Limb (tissue), 2 donors: ENCODE measurements around the gene DEPDC5.

ENCODE experiments used
- DNase-seq, 2 donors: peaks; one replicate each; pipeline ENCODE4 v3.0.0-alpha.2; 2016; ENCODE audit errors: extremely low spot score in 2 of 2

The DEPDC5 gene

GRCh38 chr22:31850135-31850534, 96.3 kb downstream of the DEPDC5 start:
- no peak for DNase-seq

DNA sequence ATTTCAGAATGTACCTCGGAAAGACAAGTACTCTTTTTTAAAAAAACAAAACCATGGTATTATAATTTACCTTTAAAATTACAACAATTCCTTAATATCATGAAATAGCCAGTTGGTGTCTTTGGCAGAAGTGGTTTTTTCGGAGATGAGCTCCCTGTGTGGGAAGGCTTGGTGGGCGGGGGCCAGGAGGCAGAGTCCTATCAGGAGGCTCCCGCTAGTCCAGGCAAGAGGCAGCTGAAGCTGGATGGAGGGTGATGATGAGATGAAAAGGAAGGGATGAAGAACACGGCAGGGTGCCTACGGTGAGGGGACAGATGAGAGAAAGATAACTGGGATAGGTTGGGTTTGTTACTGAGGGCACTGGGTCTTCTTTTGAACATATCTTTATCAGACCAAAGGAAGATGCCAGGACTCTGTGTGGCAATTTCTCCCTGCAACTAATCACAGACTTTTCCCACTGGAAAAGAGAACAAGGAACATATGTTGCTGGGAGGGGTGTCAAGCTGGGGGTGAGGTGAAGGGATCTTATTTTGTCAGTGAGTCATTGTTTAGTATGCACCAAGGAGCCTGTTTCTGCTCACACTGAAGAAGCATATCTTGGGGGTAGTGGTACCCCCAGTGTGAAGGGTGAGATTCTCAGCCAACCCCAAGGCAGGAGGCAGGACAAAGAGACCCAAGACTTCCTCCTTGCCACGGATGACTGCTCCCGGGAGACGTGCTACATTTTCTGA, 99.0 kb downstream of the DEPDC5 start:
- DNase-seq, result no peak

DNA sequence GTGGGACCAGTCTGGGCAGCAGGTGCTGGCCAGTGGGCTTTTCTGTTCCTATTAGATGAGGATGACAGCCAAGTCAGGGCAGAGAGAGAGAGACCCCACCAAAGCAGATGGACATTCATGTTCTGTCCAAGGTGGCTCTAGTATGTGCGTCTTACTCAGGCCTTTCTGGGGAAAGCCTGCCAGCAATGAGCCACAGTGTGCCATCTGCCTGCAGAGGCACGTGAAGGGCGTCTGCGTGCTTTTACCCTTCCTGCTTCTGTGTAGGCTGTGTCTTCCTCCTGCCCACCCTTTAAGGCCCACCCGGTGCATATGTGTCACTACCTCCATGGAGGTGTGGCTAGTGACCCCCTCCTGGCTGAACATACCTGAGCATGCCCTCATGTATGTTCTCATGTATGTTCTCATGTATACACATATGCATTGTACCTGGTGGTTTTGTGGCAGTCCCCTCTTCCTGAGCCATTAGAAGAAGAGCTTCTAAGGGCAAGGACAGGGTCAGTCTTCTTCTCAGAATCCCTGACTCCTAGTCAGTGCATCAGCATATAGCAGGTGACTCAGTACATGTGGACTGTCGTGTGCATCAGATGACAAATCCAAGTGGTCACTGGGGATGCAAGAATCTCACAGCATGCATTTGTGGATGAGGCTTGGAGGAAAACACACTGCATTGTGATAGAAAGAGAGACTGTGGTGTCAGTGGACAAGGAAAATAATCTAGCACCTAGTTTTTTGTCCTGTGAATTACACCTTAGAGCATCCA, 100.1 kb downstream of the DEPDC5 start:
- no peak for DNase-seq

- DNase-seq, result peak in 1 of 2 donors; percentile 54
Observed at GRCh38 chr22:31857247-31857646, 103.4 kb downstream of the DEPDC5 start.

- DNase-seq, result no peak
Observed at GRCh38 chr22:31861226-31861840, 107.5 kb downstream of the DEPDC5 start.

GRCh38 chr22:31866918-31867317, 113.1 kb downstream of the DEPDC5 start:
- no peak for DNase-seq

DNA sequence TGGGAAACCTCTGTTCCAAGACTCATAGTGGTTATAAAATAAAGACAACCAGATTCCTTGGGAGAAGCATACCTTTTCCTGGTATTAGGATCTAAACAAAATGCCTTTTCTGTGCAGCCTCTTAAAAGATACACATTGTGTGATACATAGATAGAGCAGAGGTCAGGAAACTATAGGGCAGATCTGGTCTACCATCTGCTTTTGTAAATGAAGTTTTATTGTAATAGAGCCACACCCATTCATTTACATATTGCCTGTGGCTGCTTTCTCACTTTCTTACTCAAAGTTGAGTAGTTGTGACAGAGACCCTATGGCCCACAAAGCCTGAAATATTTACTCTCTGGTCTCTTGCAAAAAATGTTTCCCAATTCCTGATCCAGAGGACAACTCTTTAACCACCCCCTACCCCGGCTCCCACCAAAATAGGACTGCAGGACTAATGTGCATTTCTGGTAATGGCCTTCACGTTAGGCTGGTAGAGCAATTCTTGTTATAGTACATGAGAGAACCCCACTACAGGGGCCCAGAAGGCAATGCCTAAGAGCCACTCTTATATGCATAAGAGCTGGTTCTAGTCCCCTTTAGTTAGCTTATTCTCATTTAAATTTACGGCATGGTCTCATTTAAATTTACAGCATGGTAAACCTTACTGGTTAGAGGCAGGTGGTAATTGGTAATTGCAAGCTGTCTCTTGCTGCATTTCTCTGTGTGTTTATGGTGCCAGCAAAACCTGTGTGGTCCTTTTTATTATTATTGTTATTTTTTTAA, 113.8 kb downstream of the DEPDC5 start:
- no peak for DNase-seq

GRCh38 chr22:31869739-31870138, 115.9 kb downstream of the DEPDC5 start:
- no peak for DNase-seq

GRCh38 chr22:31870890-31871289, 117.1 kb downstream of the DEPDC5 start:
- DNase-seq, result no peak

- no peak for DNase-seq
Observed at GRCh38 chr22:31871480-31871879, 117.7 kb downstream of the DEPDC5 start.

- DNase-seq, result no peak
Observed at GRCh38 chr22:31872209-31872608, 118.4 kb downstream of the DEPDC5 start.

GRCh38 chr22:31874821-31875220, 121.0 kb downstream of the DEPDC5 start:
- no peak for DNase-seq

GRCh38 chr22:31876156-31876920, 122.5 kb downstream of the DEPDC5 start:
- DNase-seq, result no peak

DNA sequence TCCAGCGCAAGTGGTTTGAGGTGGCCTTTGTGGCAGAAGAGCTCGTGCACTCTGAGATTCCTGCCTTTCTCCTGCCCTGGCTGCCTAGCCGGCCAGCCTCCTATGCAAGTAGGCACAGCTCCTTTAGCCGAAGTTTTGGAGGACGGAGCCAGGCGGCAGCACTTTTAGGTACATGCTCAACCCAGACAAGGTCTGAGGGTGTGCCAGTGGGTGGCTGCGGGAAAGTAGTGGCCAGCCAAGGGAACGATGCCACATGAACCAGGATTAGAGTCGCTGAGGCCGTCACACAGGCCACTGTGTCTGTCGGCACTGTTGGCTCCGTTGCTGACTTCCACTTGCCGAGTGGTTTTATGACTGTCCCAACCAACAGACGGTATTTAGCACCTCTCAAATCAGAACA, 125.8 kb downstream of the DEPDC5 start:
- no peak for DNase-seq

- DNase-seq, result no peak
Observed at GRCh38 chr22:31881200-31881599, 127.4 kb downstream of the DEPDC5 start.

- no peak for DNase-seq
Observed at GRCh38 chr22:31881865-31882264, 128.0 kb downstream of the DEPDC5 start.

- no peak for DNase-seq
Observed at GRCh38 chr22:31882971-31883370, 129.2 kb downstream of the DEPDC5 start.

- DNase-seq, result no peak
Observed at GRCh38 chr22:31883989-31884388, 130.2 kb downstream of the DEPDC5 start.

- DNase-seq, result no peak
Observed at GRCh38 chr22:31891366-31892079, 137.7 kb downstream of the DEPDC5 start.

GRCh38 chr22:31892080-31892433, 138.2 kb downstream of the DEPDC5 start:
- no peak for DNase-seq
